ENCODE results near the gene JPT1. TPM values are rescaled to one million over a fixed set of nuclear protein-coding genes. Genes with fewer than 3 reads are reported as not detected.

Gene JPT1, protein sequence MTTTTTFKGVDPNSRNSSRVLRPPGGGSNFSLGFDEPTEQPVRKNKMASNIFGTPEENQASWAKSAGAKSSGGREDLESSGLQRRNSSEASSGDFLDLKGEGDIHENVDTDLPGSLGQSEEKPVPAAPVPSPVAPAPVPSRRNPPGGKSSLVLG
- 225 and 262 TPM in 2 replicates for total RNA-seq

DNA sequence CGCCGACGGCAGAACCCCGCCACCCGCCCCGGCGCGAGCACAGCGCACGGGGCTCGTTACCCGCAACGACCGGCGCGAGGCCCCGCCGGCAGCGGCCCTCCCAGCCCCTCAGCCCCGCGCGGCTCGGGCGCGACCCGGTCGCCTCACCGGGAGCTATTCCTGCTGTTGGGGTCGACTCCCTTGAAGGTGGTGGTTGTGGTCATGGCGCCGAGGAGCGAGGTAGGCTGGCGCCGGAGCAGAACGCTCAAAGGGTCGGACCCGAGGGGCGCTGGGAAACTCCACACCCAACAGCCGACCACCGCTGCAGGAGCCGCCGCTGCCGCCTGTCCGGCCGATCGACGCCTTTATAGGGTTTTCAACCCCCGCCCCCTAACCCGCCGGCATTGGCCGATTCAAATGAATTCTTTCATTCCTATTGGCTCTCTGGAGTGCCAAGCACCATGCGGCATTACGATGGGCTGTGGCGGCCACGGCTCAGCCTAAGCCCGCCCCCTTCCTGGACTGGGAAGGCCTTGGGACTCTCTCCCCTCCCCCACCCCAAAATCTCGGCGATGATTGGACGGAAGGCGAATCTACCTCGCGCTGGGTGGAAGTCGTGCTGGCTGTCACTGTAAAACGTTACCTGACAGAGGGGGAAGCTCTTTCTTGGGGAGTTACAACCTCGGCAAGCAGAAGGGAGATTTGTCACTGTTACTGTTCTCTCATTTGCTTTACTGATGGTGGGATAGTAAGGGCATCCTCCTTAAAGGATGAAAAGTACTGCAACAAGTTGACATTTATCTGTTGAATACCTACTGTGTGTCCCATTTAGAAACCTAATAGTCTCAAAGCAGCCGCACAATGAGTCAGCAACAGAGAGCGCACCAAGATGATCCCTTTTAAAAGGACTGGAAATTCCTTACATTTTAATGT lies at the start of gene JPT1:
Gene JPT1 (minus strand): TSS at position 318 of the 912 bp plus-strand sequence. CDS start 115 bp downstream, at position 203.

GRCh38 chr17:75182569-75183436 lies 28.5 kb upstream of the JPT1 start, which contains the start of gene SUMO2:
Gene SUMO2, minus strand, starts transcription at chr17:75182959. Its CDS starts 125 bp downstream, at chr17:75182834.

DNA sequence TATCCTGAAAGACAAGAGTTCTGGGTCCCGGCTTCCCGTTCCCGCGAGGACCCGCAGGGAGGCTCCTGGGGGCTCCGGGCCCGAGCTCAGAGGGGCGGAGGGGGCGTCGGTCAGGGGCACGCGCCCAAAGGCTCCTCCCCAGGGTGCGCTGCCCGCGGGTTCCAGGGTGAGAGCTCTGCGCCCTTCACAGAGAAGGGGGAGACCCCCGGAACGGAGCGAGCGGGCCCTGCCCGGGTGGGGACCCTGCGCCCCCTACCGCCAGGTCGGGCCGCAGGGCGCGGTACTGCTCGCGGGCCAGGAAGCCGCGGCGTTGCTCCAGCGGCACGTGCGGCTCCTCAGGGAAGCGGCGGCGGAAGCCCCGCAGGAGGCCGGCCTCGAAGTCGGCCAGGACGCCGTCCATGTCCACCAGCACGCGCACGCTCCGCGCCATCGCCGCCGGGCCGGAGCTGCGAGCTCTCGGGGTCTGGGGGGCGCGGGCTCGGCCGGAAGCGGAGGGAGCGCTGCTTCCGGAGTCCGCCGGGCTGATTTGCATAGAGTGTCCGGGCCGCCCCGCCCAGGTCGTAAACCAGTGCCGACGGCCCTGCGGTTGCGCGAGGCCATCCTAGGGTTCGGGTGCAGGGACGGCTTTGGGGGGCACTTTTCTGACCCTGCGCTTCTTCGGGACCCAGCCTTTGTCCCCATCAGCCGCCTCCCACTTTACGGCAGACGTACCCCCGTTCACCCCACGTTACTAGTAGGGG lies 22.9 kb downstream of the JPT1 start, which contains the start of gene NT5C:
Gene NT5C (minus strand): TSS at position 465 of the 740 bp plus-strand sequence. CDS start 35 bp downstream, at position 430.

DNA sequence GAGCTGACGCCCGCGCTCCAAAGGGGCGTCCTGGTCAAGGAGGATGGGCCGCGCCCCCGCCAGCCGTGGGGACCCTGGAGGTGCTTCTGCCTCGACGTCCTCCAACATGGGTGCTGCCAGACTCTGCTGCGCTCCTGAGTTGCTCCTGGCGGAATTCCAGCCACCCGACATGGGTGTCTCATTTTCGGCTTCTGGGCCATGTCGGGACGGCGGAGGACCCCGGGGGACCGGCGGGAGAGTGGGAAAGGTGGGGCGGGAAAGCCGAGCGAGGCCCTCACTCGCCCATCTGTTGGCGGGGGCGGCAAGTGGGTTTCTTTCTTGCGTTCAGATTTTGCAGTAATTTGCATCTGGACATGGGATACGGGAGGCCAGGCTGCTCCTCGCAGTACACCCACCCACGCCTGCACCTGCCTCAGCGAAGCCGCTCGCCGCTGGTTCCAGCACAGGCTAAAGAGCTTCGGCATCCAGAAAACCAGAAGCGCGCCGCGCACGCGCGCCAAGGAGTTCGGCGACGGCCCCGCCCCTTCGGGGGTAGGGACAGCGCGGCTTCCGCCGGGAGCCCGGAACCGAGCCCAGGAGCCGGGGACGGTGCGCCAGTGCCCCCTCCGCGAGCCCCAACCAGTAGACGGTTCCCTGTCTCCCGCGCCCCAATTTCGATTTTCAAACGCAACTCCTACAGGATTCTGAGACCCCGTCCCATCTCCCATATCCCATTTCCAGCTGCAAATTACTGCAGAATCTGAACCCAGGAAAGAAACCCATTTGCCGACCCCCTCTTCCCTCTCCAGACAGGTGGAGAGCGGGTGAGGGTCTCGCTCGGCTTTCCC lies 44.7 kb downstream of the JPT1 start, which contains the start of gene ARMC7:
Gene ARMC7 (plus strand): TSS at position 563 of the 827 bp plus-strand sequence. CDS start 320 bp downstream, outside the sequence.

GRCh38 chr17:75087558-75088453 lies 66.5 kb downstream of the JPT1 start, which contains the start of gene SLC16A5:
Gene SLC16A5, plus strand, starts transcription at chr17:75087954. Its CDS starts 5,683 bp downstream, at chr17:75093637.

Other genes with a start within 250 kb of the JPT1 start
- not detected in 2 replicates for gene USH1G, start 231.3 kb downstream of the JPT1 start, total RNA-seq
- gene OTOP2, start 230.2 kb downstream of the JPT1 start, total RNA-seq: not detected in 2 replicates
- gene OTOP3, start 218.6 kb downstream of the JPT1 start, total RNA-seq: not detected in 2 replicates
- gene HID1, start 181.8 kb downstream of the JPT1 start, total RNA-seq: 12.3 and 21.7 TPM in 2 replicates
- 13.4 and 18.8 TPM in 2 replicates for gene CDR2L, start 166.9 kb downstream of the JPT1 start, total RNA-seq
- 45.1 and 46.4 TPM in 2 replicates for gene MRPL58, start 141.8 kb downstream of the JPT1 start, total RNA-seq
- gene ATP5PD, start 107.5 kb downstream of the JPT1 start, total RNA-seq: 221 and 285 TPM in 2 replicates
- gene KCTD2, start 107.3 kb downstream of the JPT1 start, total RNA-seq: 10.1 and 13.2 TPM in 2 replicates
- 8.8 and 16.9 TPM in 2 replicates for gene SLC16A5, start 66.6 kb downstream of the JPT1 start, total RNA-seq
- gene ARMC7, start 44.5 kb downstream of the JPT1 start, total RNA-seq: 1.6 and 2.0 TPM in 2 replicates
- gene NT5C, start 22.8 kb downstream of the JPT1 start, total RNA-seq: 28.1 and 57.2 TPM in 2 replicates
- gene SUMO2, start 28.4 kb upstream of the JPT1 start, total RNA-seq: 137 and 147 TPM in 2 replicates
- gene NUP85, start 51.2 kb upstream of the JPT1 start, total RNA-seq: 42.9 and 45.9 TPM in 2 replicates
- gene GGA3, start 107.1 kb upstream of the JPT1 start, total RNA-seq: 8.4 and 10.6 TPM in 2 replicates
- 82.8 and 85.8 TPM in 2 replicates for gene MRPS7, start 107.4 kb upstream of the JPT1 start, total RNA-seq
- 10.4 and 13.4 TPM in 2 replicates for gene MIF4GD, start 116.7 kb upstream of the JPT1 start, total RNA-seq
- gene SLC25A19, start 134.9 kb upstream of the JPT1 start, total RNA-seq: 12.3 and 17.6 TPM in 2 replicates

Measured in epithelial cell of umbilical artery (primary cell).